GM12873 (cell line): ENCODE results near the gene IFT43.

Experiments
- CTCF ChIP-seq: IDR thresholded peaks from 2 replicates; pipeline ENCODE4 v1.5.1; 2012; ENCODE audit warnings: low read depth, mild to moderate bottlenecking, moderate library complexity, low read length, control low read depth; ENCODE audit not compliant: insufficient read depth; ENCODE audit errors: missing control alignments

The IFT43 gene

GRCh38 chr14:75985618-75986438, at the start of gene IFT43:
IFT43 (plus strand) TSS chr14:75985763; CDS start chr14:75985787, 24 bp downstream.
- no peak for TF ChIP-seq CTCF

GRCh38 chr14:75939200-75939599, 46.4 kb upstream of the IFT43 start:
- TF ChIP-seq CTCF: no peak

- TF ChIP-seq CTCF: no peak
These were observed 44.5 kb upstream of the IFT43 start for GRCh38 chr14:75941030-75941429.

- TF ChIP-seq CTCF: no peak
These were observed 40.8 kb upstream of the IFT43 start for GRCh38 chr14:75944607-75945241.

GRCh38 chr14:75946785-75947184, 38.8 kb upstream of the IFT43 start:
- TF ChIP-seq CTCF: no peak

- TF ChIP-seq CTCF: no peak
These were observed 33.1 kb upstream of the IFT43 start for GRCh38 chr14:75952489-75952888.

GRCh38 chr14:75959031-75959430, 26.5 kb upstream of the IFT43 start:
- no peak for TF ChIP-seq CTCF
